Vagina (tissue), 2 donors: Measurements from ENCODE around the gene POU3F2.

Source experiments
- CTCF ChIP-seq, 3 experiments: fragments of 450-650 bp in 2 of 3; fragments of 200-600 bp in 1 of 3; sonication (generic) in 1 of 3; IDR thresholded peaks; one replicate each; pipeline ENCODE4 v1.5.1; 2017 to 2019; ENCODE audit warnings: antibody characterized with exemption in 3 of 3, mild to moderate bottlenecking in 2 of 3, moderate library complexity in 2 of 3
- POLR2A ChIP-seq, 2 donors: fragments of 450-650 bp; IDR thresholded peaks; one replicate each; pipeline ENCODE4 v1.6.1; 2017; ENCODE audit warnings: antibody characterized with exemption in 2 of 2, mild to moderate bottlenecking in 2 of 2, moderate library complexity in 2 of 2
- POLR2AphosphoS5 ChIP-seq, 2 donors: sonication (generic); formaldehyde crosslinking; IDR thresholded peaks; one replicate each; pipeline ENCODE4 v1.9.0; 2017; ENCODE audit warnings: antibody characterized with exemption in 2 of 2, mild to moderate bottlenecking in 2 of 2, low read depth in 1 of 2; ENCODE audit not compliant: insufficient read depth in 1 of 2

- TF ChIP-seq CTCF (IDR thresholded peaks at IDR 0.05) (no peak), POLR2A (IDR thresholded peaks at IDR 0.05) (no peak), POLR2AphosphoS5 (IDR thresholded peaks at IDR 0.05; ENCODE audit: insufficient read depth in 1 of 2, low read depth in 1 of 2) (no peak)
Observed at GRCh38 chr6:98828941-98829411, 5.4 kb upstream of the POU3F2 start.
